ENCODE measurements around the gene USP5.

Gene USP5

GRCh38 chr12:6851921-6852650, at the start of gene USP5:
USP5 (plus strand) TSS chr12:6852150; CDS start chr12:6852180, 30 bp downstream.
- peak; percentile 99 for DNase-seq (ENCODE audit: low spot score)

GRCh38 chr12:6807170-6807569, 44.8 kb upstream of the USP5 start:
- no peak for DNase-seq (ENCODE audit: low spot score)

DNA sequence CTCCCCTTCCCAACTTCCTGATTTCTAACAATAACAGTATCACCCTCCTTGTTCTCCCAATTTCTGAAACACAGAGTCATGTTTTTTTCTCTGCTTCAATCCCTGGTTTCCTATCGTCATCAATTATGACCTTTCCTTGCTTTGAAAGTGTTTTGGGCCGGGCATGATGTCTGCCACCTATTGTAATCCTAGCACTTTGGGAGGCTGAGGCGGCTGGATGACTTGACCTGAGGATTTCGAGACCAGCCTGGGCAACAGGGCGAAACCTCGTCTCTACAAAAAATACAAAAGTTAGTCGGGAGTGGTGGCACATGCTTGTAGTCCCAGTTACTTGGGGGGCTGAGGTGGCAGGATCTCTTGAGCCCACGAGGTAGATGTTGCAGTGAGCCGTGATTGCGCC, 42.9 kb upstream of the USP5 start:
- no peak for DNase-seq (ENCODE audit: low spot score)

DNA sequence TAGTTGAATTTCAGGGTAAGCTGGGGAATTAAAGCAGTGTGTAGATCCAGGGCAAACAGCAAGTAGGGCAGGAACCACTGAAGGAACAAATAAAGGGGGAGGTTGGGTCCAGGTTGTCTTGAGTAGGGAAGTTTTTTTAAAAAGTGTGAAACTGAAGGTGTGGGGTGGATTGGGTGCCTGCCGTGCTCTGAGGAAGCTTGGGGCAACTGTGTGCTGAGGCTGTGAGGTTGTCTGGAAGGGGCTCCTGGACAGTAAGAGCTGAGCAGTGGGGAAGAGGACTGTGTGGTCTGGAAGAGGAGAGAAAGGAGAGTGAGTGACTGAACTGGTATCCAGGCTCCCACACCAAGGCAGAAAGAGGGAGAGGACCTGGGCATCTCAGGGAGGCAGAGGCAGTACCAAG, 41.2 kb upstream of the USP5 start:
- DNase-seq (ENCODE audit: low spot score) = no peak

- no peak for DNase-seq (ENCODE audit: low spot score)
Measured at GRCh38 chr12:6813363-6813762, 38.6 kb upstream of the USP5 start.

- no peak for DNase-seq (ENCODE audit: low spot score)
Measured at GRCh38 chr12:6816598-6816997, 35.4 kb upstream of the USP5 start.

DNA sequence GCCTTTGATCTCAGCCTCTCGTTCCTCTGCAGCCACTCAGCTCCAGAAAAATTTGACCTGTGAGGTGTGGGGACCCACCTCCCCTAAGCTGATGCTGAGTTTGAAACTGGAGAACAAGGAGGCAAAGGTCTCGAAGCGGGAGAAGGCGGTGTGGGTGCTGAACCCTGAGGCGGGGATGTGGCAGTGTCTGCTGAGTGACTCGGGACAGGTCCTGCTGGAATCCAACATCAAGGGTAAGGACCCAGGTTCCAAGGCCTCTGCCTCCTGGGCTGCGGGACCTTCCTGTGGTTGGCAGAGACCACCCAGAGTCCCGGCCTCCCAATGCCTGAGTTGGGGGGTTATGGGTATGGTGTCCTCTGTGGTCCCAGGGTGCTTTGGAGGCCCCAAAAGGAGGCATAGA, 34.9 kb upstream of the USP5 start:
- no peak for DNase-seq (ENCODE audit: low spot score)

DNA sequence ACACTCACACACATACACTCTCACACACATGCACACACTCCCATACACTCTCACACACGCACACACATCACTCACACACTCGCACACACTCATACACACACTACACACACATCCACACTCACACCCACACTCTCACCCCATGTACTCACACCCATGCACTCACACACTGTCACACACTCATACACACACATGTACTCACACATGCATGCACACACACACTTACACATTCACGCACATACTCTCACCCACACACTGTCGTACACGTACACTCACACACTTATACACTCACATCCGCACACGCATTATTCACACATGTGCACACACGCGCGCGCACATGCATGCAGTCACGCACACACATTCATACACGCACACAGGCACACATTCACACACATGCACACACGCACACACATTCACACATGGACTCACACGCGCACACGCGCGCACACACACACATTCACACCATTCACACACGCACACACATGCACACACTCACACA, 34.2 kb upstream of the USP5 start:
- DNase-seq (ENCODE audit: low spot score) = no peak

DNA sequence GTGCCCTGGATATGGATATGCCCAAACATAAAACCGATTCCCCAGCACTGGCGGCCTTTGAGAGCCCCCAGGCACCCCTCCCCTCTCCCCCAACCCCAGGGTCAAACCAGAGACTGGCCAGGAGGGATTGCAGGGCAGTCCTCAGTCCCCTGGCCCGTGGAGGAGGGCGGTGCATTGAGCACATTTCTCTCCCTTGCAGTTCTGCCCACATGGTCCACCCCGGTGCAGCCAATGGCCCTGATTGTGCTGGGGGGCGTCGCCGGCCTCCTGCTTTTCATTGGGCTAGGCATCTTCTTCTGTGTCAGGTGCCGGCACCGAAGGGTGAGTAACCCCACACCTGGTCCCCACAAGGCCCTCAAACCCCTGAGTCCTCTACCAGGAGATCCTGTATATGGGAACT, 33.7 kb upstream of the USP5 start:
- DNase-seq (ENCODE audit: low spot score) = no peak

DNA sequence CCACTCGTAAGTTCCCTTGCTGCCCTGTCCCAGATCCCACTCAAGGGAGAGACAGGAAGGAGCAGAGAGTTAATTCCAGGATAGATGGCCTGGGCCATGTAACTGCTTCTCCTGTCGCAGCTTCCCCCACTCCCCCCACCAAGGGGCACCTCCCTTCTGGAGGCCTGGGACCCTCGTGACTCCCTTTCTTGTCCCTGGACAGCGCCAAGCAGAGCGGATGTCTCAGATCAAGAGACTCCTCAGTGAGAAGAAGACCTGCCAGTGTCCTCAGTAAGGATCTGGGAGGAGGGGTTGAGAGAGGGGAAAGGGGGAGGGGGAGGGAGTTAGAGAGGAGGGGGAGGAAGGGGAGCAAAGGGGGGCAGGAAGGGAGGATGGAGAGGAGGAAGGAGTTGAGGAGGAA, 33.3 kb upstream of the USP5 start:
- no peak for DNase-seq (ENCODE audit: low spot score)

- DNase-seq (ENCODE audit: low spot score) = no peak
Measured at GRCh38 chr12:6819106-6820030, 32.6 kb upstream of the USP5 start.

DNA sequence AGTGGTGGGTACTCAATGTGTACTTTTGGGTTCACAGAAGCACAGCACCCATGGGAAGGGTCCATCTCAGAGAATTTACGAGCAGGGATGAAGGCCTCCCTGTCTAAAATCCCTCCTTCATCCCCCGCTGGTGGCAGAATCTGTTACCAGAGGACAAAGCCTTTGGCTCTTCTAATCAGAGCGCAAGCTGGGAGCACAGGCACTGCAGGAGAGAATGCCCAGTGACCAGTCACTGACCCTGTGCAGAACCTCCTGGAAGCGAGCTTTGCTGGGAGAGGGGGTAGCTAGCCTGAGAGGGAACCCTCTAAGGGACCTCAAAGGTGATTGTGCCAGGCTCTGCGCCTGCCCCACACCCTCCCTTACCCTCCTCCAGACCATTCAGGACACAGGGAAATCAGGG, 31.8 kb upstream of the USP5 start:
- DNase-seq (ENCODE audit: low spot score) = no peak

- no peak for DNase-seq (ENCODE audit: low spot score)
Measured at GRCh38 chr12:6821591-6822425, 30.1 kb upstream of the USP5 start, which contains the start of gene GPR162. GPR162 (plus strand) TSS chr12:6821821; CDS start chr12:6823899, 2,078 bp downstream.

GRCh38 chr12:6822426-6823135, 29.4 kb upstream of the USP5 start:
- no peak for DNase-seq (ENCODE audit: low spot score)

GRCh38 chr12:6823182-6824084, 28.5 kb upstream of the USP5 start:
- no peak for DNase-seq (ENCODE audit: low spot score)

GRCh38 chr12:6824085-6824775, 27.7 kb upstream of the USP5 start:
- no peak for DNase-seq (ENCODE audit: low spot score)

DNA sequence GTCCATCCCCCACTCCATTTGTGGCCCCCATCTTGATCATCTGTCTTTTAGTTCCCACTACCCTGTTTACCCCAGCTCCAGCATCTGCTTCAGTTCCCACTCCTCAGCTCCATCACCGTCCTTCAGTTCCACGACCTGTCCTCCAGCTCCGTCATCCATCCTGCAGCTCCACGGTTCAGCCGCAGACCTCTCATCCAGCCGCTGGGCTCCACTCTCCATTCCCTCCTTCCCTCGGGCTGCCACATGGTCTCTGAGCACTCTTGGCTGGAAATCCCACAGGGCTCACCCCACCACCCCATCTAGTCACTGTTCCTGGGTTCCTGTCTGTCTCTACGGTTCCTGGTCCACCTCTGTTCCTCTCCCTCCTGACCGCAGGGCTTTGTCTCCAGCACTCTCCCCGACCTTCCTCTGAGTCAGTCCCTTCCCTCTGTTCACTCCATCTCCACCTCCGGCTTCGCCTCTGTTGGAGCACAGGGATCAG, 27.0 kb upstream of the USP5 start:
- no peak for DNase-seq (ENCODE audit: low spot score)

- peak; percentile 81 for DNase-seq (ENCODE audit: low spot score)
Measured at GRCh38 chr12:6825398-6826124, 26.4 kb upstream of the USP5 start.

Data from activated CD4-positive, alpha-beta T cell treated with anti-CD3 and anti-CD28 coated beads, Interleukin-2, Interleukin-4, amounts not matched to agents 100 ng/mL and 50 ng/mL, durations not matched to agents 16 hours and 8 hours (primary cell).